Lower leg skin (tissue), 4 donors: Measurements from ENCODE around the gene DMXL2. TPM values are rescaled to one million over a fixed set of nuclear protein-coding genes. Genes with fewer than 3 reads are reported as not detected.
"Not testable (repeated sequence)": the region's sequence is repeated elsewhere in the genome, so short reads cannot be mapped to it uniquely, and the experiment has no call there.

Experiments
- DNase-seq, 2 donors: peaks; one replicate each; pipeline ENCODE4 v3.0.0-alpha.2; 2019; ENCODE audit warnings: low spot score in 2 of 2
- H3K4me3 ChIP-seq: fragments of 200-600 bp; sonication (generic); 2 replicates; pipeline ENCODE4 v1.5.1; 2017; ENCODE audit warnings: mild to moderate bottlenecking, low read depth; ENCODE audit not compliant: poor library complexity, severe bottlenecking
- POLR2A ChIP-seq, 2 donors: fragments of 450-650 bp; IDR thresholded peaks; one replicate each; pipeline ENCODE4 v1.6.1; 2016 to 2017; ENCODE audit warnings: antibody characterized with exemption in 2 of 2, mild to moderate bottlenecking in 1 of 2, moderate library complexity in 1 of 2
- WGBS, 2 donors: methylation state at CpG; one replicate each; pipeline ENCODE4 v1.1.5; 2018; 5-methylcytosine and 5-hydroxymethylcytosine counted together
- intact Hi-C: fragments of 100-400 bp; cut with DNase I; formaldehyde crosslinking; loops from one replicate; pipeline ENCODE4 v1.15.0; 2023; ENCODE audit warnings: low total_unique reads
- total RNA-seq, 4 donors: library from RNA; depleted of rRNA; stranded (reverse); fragments of >200 nt; gene quantifications; one replicate each; pipeline ENCODE4 v1.1.0, GENCODE V29; 2016
- TF ChIP-seq, protein P1 (sequence below), 3 donors: fragments of 450-650 bp; IDR thresholded peaks; one replicate each; pipeline ENCODE4 v1.5.1; 2016; ENCODE audit warnings: antibody characterized with exemption in 3 of 3, mild to moderate bottlenecking in 3 of 3, moderate library complexity in 2 of 3

The DMXL2 gene
- total RNA-seq, 4 donors from 2014 or later = 4.0 to 10.5 (median 6.6) TPM

DNA sequence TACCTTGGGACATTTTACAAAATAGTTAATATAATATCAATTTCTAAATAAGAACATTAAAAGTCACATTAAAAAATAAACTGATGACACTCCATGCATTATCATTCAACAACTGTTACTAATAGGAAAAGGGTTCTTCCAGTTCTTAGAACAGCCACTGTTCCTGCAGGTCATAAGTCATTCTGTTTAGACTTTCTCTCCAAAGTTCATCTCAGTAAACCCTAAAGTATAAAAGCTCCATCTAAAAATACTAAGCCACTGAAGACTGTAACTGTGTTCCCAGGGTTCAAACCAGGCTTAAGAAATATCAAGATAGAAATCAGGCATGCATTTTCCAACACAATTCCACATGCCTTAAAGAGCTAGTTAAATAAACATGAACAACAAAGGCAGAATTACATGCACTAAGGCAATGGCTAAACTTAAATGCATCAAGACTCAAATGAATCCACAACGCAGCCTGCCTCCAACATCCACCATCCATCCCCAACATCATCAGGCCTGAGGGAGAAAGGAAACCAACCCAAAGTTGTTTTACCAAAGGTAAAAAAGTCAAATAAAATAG lies 46.2 kb downstream of the DMXL2 start:
- WGBS, 2 donors = 85 to 94% methylated on average over 1 of the region's 1 CpG
- no peak overlapping the region for H3K4me3 ChIP-seq
- intact Hi-C loops = no loop called here
- no peak for TF ChIP-seq POLR2A (IDR thresholded peaks at IDR 0.05)
- TF ChIP-seq, protein P1, sequence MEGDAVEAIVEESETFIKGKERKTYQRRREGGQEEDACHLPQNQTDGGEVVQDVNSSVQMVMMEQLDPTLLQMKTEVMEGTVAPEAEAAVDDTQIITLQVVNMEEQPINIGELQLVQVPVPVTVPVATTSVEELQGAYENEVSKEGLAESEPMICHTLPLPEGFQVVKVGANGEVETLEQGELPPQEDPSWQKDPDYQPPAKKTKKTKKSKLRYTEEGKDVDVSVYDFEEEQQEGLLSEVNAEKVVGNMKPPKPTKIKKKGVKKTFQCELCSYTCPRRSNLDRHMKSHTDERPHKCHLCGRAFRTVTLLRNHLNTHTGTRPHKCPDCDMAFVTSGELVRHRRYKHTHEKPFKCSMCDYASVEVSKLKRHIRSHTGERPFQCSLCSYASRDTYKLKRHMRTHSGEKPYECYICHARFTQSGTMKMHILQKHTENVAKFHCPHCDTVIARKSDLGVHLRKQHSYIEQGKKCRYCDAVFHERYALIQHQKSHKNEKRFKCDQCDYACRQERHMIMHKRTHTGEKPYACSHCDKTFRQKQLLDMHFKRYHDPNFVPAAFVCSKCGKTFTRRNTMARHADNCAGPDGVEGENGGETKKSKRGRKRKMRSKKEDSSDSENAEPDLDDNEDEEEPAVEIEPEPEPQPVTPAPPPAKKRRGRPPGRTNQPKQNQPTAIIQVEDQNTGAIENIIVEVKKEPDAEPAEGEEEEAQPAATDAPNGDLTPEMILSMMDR (IDR thresholded peaks at IDR 0.05) = no peak
- DNase-seq = no peak

DNA sequence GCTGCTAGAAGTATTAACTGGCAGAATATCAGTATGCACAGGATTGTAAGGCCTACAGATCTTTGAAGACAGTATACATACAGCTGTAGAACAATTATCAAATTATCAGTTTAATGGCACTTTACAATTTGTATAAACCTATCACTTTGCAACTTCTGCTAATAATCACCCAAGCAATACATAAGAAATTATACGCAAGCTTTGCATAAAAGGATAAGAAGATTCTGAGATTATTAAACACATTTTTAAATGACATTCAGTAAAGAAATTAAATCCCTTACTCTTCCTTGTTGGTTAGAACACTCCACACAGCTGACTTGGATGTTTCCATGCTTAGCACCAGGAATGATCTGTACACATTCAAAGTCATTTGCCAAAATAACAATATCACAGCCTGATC lies 46.8 kb downstream of the DMXL2 start:
- 100% methylated on average over 1 of the region's 1 CpG for WGBS, 2 donors

DNA sequence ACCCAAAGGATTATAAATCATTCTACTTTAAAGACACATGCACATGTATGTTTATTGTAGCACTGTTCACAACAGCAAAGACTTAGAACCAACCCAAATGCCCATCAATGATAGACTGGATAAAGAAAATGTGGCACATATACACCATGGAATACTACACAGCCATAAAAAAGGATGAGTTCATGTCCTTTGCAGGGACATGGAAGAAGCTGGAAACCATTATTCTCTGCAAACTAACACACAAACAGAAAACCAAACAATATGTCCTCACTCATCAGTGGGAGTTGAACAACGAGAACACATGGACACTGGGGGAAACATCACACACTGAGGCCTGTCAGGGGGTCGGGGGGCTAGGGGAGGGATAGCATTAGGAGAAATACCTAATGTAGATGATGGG lies 49.2 kb downstream of the DMXL2 start:
- intact Hi-C loops, H3K4me3 ChIP-seq, DNase-seq: not testable (repeated sequence)
- WGBS, 2 donors = 94 to 100% methylated on average over 2 of the region's 2 CpGs

More for the DNA sequence above, 46.8 kb downstream of the DMXL2 start:
- no peak for DNase-seq
- TF ChIP-seq, protein P1 (IDR thresholded peaks at IDR 0.05) = no peak
- TF ChIP-seq POLR2A (IDR thresholded peaks at IDR 0.05) = no peak
- no peak overlapping the region for H3K4me3 ChIP-seq
- intact Hi-C loops = no loop called here

DNA sequence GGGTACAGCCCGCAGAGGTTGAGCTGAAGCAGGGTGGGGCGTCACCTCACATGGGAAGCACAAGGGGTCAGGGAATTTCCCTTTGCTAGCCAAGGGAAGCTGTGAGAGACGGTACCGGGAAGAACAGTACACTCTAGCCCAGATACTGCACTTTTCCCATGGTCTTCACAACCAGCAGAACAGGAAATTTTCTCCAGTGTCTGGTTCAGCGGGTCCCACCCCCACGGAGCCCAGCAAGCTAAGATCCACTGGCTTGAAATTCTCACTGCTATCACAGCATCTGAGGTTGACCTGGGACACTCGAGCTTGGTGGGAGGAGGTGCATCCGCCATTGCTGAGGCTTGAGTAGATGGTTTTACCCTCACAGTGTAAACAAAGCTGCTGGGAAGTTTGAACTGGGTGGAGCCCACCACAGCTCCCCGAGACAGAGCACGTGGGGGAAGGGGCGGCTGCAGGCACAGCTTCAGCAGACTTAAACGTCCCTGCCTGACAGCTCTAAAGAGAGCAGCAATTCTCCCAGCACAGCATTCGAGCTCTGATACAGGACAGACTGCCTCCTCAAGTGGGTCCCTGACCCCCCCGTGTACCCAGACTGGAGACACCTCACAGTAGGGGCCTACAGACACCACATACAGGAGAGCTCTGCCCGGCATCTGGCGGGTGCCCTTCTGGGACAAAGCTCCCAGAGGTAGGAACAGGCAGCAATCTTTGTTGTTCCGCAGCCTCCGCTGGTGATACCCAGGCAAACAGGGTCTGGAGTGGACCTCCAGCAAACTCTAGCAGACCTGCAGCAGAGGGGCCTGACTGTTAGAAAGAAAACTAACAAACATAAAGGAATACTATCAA lies 53.4 kb downstream of the DMXL2 start:
- intact Hi-C loops, H3K4me3 ChIP-seq, DNase-seq: not testable (repeated sequence)
- WGBS, 2 donors = 69 to 77% methylated on average over 16 to 18 of the region's 18 CpGs

DNA sequence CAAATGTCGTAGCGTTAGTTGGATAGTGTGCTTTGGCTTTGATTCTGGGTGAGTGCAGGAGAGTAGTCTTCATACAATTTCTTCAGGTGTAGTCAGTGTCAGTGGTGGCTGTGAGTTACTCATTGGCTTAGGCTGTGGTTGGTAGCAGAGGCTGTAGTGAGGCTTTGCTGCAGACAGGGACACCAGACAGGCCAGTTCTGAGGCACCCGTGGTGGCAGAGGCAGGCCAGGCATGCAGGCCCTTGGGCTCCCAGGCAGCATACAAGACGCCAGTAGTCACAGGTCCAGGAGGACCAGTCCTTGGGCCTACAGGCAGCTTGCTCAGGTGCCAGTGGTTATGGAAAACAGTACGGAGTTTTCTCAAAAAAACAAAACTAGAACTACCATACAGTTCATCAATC lies 61.3 kb downstream of the DMXL2 start:
- intact Hi-C loops = no loop called here

DNA sequence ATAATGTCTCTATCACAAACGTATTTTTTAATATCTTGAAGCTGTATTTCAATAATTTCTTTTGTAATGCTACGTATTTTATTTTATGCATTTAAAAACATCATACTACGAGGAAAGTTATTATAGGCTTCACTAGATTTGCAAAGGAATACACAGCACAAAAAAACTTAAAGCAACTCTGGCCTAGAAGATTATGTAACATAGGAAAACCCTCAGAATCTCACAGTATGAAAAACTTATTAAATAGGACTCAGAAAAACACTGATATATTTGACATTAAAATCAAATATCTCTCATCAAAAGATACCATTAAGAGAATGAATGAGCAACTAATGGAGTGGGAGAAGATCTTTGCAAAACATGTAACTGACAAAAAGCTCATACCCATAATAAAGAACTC lies 63.7 kb downstream of the DMXL2 start:
- intact Hi-C loops = no loop called here

More for the DNA sequence above, 61.3 kb downstream of the DMXL2 start:
- 66 to 76% methylated on average over 5 of the region's 5 CpGs for WGBS, 2 donors
- TF ChIP-seq, protein P1 (IDR thresholded peaks at IDR 0.05) = no peak
- TF ChIP-seq POLR2A (IDR thresholded peaks at IDR 0.05) = no peak
- peak in 1 of 2 donors; percentile 78 for DNase-seq
- H3K4me3 ChIP-seq = no peak overlapping the region

More for the DNA sequence above, 63.7 kb downstream of the DMXL2 start:
- TF ChIP-seq, protein P1 (IDR thresholded peaks at IDR 0.05) = no peak
- TF ChIP-seq POLR2A (IDR thresholded peaks at IDR 0.05) = no peak
- 92 to 93% methylated on average over 3 of the region's 3 CpGs for WGBS, 2 donors
- H3K4me3 ChIP-seq = no peak overlapping the region
- DNase-seq = no peak
